ENCODE data around the gene BFSP1. TPM values are rescaled to one million over a fixed set of nuclear protein-coding genes. Genes with fewer than 3 reads are reported as not detected.

The BFSP1 gene
- total and polyA plus RNA-seq, 9 donors, result 0.92 to 4.9 (median 1.5) TPM

DNA sequence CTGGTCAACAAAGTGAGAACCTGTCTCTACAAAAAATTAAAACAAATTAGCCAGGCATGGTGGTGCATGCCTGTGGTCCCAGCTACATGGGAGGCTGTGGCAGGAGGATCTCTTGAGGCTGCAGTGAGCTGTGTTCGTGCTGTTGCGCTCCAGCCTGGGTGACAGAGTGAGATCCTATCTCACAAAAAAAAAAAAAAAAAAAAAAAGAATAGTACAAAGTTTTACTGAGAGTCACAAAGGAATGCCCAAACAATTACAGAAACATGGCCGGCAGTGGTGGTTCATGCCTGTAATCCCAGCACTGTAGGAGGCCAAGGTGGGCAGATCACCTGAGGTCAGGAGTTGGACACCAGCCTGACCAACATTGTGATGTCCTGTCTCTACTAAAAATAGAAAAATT, 23.9 kb upstream of the BFSP1 start:
- no peaks in the 10 kb centered on the region for H3K36me3 ChIP-seq
- no peaks in the 10 kb centered on the region for H3K27me3 ChIP-seq
- no peak for DNase-seq
- H3K9me3 ChIP-seq, result no peaks in the 10 kb centered on the region
- intact Hi-C loops (cut with DNase I), result no loop called here
- TF ChIP-seq EP300 (IDR thresholded peaks at IDR 0.05) (no peak), POLR2A (IDR thresholded peaks at IDR 0.05) (no peak)
- TF ChIP-seq, protein P1, sequence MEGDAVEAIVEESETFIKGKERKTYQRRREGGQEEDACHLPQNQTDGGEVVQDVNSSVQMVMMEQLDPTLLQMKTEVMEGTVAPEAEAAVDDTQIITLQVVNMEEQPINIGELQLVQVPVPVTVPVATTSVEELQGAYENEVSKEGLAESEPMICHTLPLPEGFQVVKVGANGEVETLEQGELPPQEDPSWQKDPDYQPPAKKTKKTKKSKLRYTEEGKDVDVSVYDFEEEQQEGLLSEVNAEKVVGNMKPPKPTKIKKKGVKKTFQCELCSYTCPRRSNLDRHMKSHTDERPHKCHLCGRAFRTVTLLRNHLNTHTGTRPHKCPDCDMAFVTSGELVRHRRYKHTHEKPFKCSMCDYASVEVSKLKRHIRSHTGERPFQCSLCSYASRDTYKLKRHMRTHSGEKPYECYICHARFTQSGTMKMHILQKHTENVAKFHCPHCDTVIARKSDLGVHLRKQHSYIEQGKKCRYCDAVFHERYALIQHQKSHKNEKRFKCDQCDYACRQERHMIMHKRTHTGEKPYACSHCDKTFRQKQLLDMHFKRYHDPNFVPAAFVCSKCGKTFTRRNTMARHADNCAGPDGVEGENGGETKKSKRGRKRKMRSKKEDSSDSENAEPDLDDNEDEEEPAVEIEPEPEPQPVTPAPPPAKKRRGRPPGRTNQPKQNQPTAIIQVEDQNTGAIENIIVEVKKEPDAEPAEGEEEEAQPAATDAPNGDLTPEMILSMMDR (IDR thresholded peaks at IDR 0.05), result no peak
- 95 to 98% (median 96%) methylated on average over 3 of the region's 3 CpGs for WGBS, 3 donors
- no peak overlapping the region for H3K4me3 ChIP-seq
- H3K4me1 ChIP-seq (ENCODE audit: insufficient read depth), result peaks cover 9% of the 10 kb centered on the region
- no peak overlapping the region for H3K27ac ChIP-seq

DNA sequence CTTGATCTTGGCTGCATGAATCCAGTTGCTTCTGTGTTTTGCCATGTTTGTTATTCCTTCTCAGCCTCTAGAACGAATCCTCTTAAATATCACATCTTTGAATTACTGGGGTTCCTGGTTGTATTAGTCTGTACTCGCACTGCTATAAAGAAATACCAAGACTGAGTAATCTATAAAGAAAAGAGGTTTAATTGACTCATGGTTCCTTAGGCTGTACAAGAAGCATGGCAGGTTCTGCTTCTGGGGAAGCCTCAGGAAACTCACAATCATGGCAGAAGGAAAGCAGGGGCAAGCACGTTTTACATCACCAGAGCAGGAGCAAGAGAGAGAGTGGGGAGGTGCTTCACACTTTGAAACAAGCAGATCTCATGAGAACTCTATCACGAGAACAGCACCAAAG, 18.0 kb upstream of the BFSP1 start:
- Histone ChIP-seq H3K36me3 (no peaks in the 10 kb centered on the region), H3K27me3 (no peaks in the 10 kb centered on the region), H3K27ac (no peak overlapping the region), H3K4me3 (no peak overlapping the region), H3K4me1 (ENCODE audit: insufficient read depth) (peaks cover 2% of the 10 kb centered on the region), H3K9me3 (no peaks in the 10 kb centered on the region)
- no peak for DNase-seq
- TF ChIP-seq, protein P1 (IDR thresholded peaks at IDR 0.05), result no peak
- no peak for TF ChIP-seq EP300 (IDR thresholded peaks at IDR 0.05)
- no peak for TF ChIP-seq POLR2A (IDR thresholded peaks at IDR 0.05)
- intact Hi-C loops (cut with DNase I), result no loop called here
- 82 to 90% (median 85%) methylated on average over 4 of the region's 4 CpGs for WGBS, 3 donors

- TF ChIP-seq, protein P1 (IDR thresholded peaks at IDR 0.05), result no peak
- TF ChIP-seq POLR2A (IDR thresholded peaks at IDR 0.05), result no peak
- no peak for TF ChIP-seq EP300 (IDR thresholded peaks at IDR 0.05)
- intact Hi-C loops (cut with DNase I), result no loop called here
- Histone ChIP-seq H3K4me3 (no peak overlapping the region), H3K27me3 (no peaks in the 10 kb centered on the region), H3K4me1 (ENCODE audit: insufficient read depth) (peaks cover 7% of the 10 kb centered on the region), H3K27ac (no peak overlapping the region), H3K9me3 (no peaks in the 10 kb centered on the region), H3K36me3 (no peaks in the 10 kb centered on the region)
- no peak for DNase-seq
- 89 to 95% (median 91%) methylated on average over 4 of the region's 4 CpGs for WGBS, 3 donors
These were observed 13.9 kb upstream of the BFSP1 start for GRCh38 chr20:17545127-17545526.

- TF ChIP-seq, protein P1 (IDR thresholded peaks at IDR 0.05), result no peak
- TF ChIP-seq EP300 (IDR thresholded peaks at IDR 0.05) (no peak), POLR2A (IDR thresholded peaks at IDR 0.05) (no peak)
- Histone ChIP-seq H3K4me1 (ENCODE audit: insufficient read depth) (peaks cover 7% of the 10 kb centered on the region), H3K9me3 (no peaks in the 10 kb centered on the region), H3K27me3 (no peaks in the 10 kb centered on the region), H3K4me3 (no peak overlapping the region), H3K27ac (peak overlapping the region in 1 of 2 donors; percentile 82), H3K36me3 (no peaks in the 10 kb centered on the region)
- intact Hi-C loops (cut with DNase I), result no loop called here
- DNase-seq, result no peak
- 21 to 28% (median 27%) methylated on average over 5 of the region's 5 CpGs for WGBS, 3 donors
These were observed 12.5 kb upstream of the BFSP1 start for GRCh38 chr20:17543531-17544131.
